Vagina (tissue), 2 donors: ENCODE measurements around the gene CYP27B1. TPM values are rescaled to one million over a fixed set of nuclear protein-coding genes. Genes with fewer than 3 reads are reported as not detected.

Experiments
- DNase-seq, 2 donors: peaks; one replicate each; pipeline ENCODE4 v3.0.0-alpha.2; 2017; ENCODE audit errors: extremely low spot score in 2 of 2
- H3K27ac ChIP-seq: fragments of 200-600 bp; sonication (generic); one replicate; pipeline ENCODE4 v1.5.1; 2019
- H3K27me3 ChIP-seq: fragments of 200-600 bp; sonication (generic); one replicate; pipeline ENCODE4 v1.5.1; 2019
- H3K36me3 ChIP-seq, 2 donors: fragments of 200-600 bp; sonication (generic); one replicate each; pipeline ENCODE4 v1.5.1; 2017 to 2019
- H3K4me1 ChIP-seq: fragments of 200-600 bp; sonication (generic); one replicate; pipeline ENCODE4 v1.5.1; 2019
- H3K4me3 ChIP-seq, 2 donors: fragments of 200-600 bp; sonication (generic); 1 replicate in 1 of 2; 2 replicates in 1 of 2; pipeline ENCODE4 v1.5.1; 2016 to 2019
- H3K9me3 ChIP-seq: fragments of 200-600 bp; sonication (generic); one replicate; pipeline ENCODE4 v1.5.1; 2019
- POLR2A ChIP-seq, 2 donors: fragments of 450-650 bp; IDR thresholded peaks; one replicate each; pipeline ENCODE4 v1.6.1; 2017; ENCODE audit warnings: antibody characterized with exemption in 2 of 2, mild to moderate bottlenecking in 2 of 2, moderate library complexity in 2 of 2
- POLR2AphosphoS5 ChIP-seq, 2 donors: sonication (generic); formaldehyde crosslinking; IDR thresholded peaks; one replicate each; pipeline ENCODE4 v1.9.0; 2017; ENCODE audit warnings: antibody characterized with exemption in 2 of 2, mild to moderate bottlenecking in 2 of 2, low read depth in 1 of 2; ENCODE audit not compliant: insufficient read depth in 1 of 2
- intact Hi-C: fragments of 100-400 bp; cut with DNase I; formaldehyde crosslinking; loops from one replicate; pipeline ENCODE4 v1.15.1; 2023
- total RNA-seq: library from RNA; depleted of rRNA; stranded (reverse); fragments of >200 nt; gene quantifications from one replicate; pipeline ENCODE4 v1.2.3, GENCODE V29; 2016
- TF ChIP-seq, protein P1 (sequence below), 3 experiments: fragments of 450-650 bp in 2 of 3; fragments of 200-600 bp in 1 of 3; sonication (generic) in 1 of 3; IDR thresholded peaks; one replicate each; pipeline ENCODE4 v1.5.1; 2017 to 2019; ENCODE audit warnings: antibody characterized with exemption in 3 of 3, mild to moderate bottlenecking in 2 of 3, moderate library complexity in 2 of 3

The CYP27B1 gene
- total RNA-seq, 1 donor from 2014 or later: 1.7 TPM

GRCh38 chr12:57761391-57761998, 5.4 kb downstream of the CYP27B1 start:
- DNase-seq: no peak
- intact Hi-C loops: no loop called here
- H3K27me3 ChIP-seq: peaks cover 20% of the 10 kb centered on the region
- no peaks in the 10 kb centered on the region for H3K36me3 ChIP-seq
- H3K4me1 ChIP-seq: peaks cover 24% of the 10 kb centered on the region
- no peak overlapping the region for H3K27ac ChIP-seq
- no peak for TF ChIP-seq POLR2AphosphoS5 (IDR thresholded peaks at IDR 0.05; ENCODE audit: insufficient read depth in 1 of 2, low read depth in 1 of 2)
- TF ChIP-seq POLR2A (IDR thresholded peaks at IDR 0.05): no peak
- TF ChIP-seq, protein P1, sequence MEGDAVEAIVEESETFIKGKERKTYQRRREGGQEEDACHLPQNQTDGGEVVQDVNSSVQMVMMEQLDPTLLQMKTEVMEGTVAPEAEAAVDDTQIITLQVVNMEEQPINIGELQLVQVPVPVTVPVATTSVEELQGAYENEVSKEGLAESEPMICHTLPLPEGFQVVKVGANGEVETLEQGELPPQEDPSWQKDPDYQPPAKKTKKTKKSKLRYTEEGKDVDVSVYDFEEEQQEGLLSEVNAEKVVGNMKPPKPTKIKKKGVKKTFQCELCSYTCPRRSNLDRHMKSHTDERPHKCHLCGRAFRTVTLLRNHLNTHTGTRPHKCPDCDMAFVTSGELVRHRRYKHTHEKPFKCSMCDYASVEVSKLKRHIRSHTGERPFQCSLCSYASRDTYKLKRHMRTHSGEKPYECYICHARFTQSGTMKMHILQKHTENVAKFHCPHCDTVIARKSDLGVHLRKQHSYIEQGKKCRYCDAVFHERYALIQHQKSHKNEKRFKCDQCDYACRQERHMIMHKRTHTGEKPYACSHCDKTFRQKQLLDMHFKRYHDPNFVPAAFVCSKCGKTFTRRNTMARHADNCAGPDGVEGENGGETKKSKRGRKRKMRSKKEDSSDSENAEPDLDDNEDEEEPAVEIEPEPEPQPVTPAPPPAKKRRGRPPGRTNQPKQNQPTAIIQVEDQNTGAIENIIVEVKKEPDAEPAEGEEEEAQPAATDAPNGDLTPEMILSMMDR (IDR thresholded peaks at IDR 0.05): no peak
- H3K9me3 ChIP-seq: no peaks in the 10 kb centered on the region
- no peak overlapping the region for H3K4me3 ChIP-seq

DNA sequence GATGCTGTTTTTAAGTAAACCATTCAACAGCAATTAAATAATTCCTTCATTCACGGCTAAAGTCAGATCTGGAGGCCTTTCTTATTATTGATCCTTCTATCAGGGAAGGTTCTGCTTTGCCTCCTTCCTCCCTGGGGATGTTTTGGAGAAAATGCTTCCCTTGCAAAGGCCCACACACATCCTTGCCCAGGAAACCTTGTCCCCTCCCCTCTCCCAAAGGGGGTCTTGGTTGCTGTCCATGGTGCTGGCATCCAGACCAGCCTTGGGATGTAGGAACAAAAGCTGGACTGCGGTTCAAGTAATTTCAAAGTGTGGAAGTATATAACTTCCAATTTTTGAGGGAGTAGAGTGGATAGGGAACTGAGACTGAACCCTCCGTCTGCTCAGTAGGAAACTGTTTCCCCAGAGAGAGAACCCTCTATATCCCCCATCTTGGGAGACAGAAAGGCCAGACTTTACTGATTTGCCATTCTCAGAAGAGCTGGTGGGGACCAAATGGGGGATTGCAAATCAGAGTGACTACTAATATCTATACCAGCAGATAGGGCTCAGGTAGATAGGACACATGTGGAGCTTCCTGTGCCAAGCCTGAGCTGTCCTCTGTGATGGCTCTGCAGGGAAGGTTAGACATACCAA, 6.4 kb downstream of the CYP27B1 start:
- intact Hi-C loops: no loop called here
- H3K27ac ChIP-seq: no peak overlapping the region
- H3K36me3 ChIP-seq: no peaks in the 10 kb centered on the region
- TF ChIP-seq POLR2AphosphoS5 (IDR thresholded peaks at IDR 0.05; ENCODE audit: insufficient read depth in 1 of 2, low read depth in 1 of 2) (no peak), POLR2A (IDR thresholded peaks at IDR 0.05) (no peak)
- TF ChIP-seq, protein P1 (IDR thresholded peaks at IDR 0.05): no peak
- H3K27me3 ChIP-seq: peaks cover 15% of the 10 kb centered on the region
- no peak for DNase-seq
- H3K4me1 ChIP-seq: peaks cover 23% of the 10 kb centered on the region
- H3K9me3 ChIP-seq: no peaks in the 10 kb centered on the region
- H3K4me3 ChIP-seq: no peak overlapping the region

DNA sequence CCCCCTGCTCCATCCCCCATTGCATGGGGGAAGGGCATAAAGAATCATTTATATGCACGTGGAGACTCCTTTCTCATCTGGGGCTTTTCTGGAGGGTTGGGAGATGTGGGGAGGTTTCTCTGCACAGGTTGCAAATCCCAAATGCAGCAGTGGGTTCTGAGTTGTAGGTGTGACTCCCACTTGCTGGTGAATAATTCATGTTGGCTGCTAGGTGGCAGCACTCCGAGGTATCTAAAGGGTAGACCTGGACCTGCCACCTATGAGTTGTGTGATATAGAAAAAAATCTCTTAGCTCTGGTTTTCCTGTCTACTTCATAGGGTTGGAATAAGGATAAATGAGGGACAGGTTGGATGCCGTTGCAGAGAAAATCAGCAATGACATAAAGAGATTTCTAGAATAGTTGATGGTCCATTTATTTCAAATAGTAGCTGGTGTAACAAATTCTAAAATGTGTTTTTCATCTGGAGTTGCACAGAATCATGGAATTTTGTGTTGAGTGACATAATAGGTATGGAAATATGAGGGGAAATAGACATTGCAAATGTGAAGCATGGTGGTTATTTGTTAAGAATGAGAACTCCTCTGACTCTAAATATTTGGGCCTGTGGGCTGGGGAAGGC, 7.4 kb downstream of the CYP27B1 start:
- H3K9me3 ChIP-seq: no peaks in the 10 kb centered on the region
- H3K27me3 ChIP-seq: peaks cover 10% of the 10 kb centered on the region
- intact Hi-C loops: no loop called here
- no peak overlapping the region for H3K4me3 ChIP-seq
- no peak for DNase-seq
- TF ChIP-seq POLR2A (IDR thresholded peaks at IDR 0.05): no peak
- no peak for TF ChIP-seq POLR2AphosphoS5 (IDR thresholded peaks at IDR 0.05; ENCODE audit: insufficient read depth in 1 of 2, low read depth in 1 of 2)
- TF ChIP-seq, protein P1 (IDR thresholded peaks at IDR 0.05): no peak
- H3K27ac ChIP-seq: no peak overlapping the region
- peaks cover 17% of the 10 kb centered on the region for H3K4me1 ChIP-seq
- no peaks in the 10 kb centered on the region for H3K36me3 ChIP-seq

DNA sequence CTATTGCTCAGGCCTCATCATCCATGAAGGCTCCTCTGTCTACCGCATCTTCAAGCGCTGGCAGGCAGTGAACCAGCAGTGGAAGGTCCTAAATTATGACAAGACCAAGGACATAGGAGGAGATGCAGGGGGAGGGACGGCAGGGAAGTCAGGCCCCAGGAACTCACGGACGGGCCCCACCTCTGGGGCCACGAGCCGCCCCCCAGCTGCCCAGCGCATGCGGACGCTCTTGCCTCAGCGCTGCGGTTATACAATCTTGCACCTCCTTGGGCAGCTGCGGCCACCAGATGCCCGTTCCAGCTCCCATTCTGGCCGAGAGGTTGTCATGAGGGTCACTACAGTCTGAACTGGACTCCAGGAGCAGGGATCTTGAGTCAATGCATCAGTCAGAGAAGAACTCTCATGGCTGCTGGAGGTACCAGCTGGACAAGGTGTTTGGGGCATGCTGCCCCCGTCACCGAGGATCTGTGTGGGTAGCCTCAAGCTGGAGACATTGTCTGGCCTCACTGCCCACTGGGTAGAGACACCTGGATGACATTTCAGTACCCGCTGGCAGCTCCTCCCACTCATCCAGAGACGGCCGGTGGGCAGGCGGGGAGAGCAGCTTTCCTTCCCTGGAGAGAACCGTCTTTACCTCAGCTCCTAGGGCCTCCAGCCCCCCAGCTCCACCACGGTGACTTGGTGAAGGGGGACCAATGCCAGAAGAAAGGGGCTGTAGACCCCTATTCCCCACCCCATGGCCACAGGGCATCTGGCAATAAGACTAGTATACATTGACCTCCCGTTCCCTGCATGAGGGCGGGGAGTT, 8.1 kb downstream of the CYP27B1 start:
- TF ChIP-seq POLR2A (IDR thresholded peaks at IDR 0.05): no peak
- TF ChIP-seq POLR2AphosphoS5 (IDR thresholded peaks at IDR 0.05; ENCODE audit: insufficient read depth in 1 of 2, low read depth in 1 of 2): no peak
- TF ChIP-seq, protein P1 (IDR thresholded peaks at IDR 0.05): no peak

More for the DNA sequence above, 8.1 kb downstream of the CYP27B1 start:
- peaks cover 21% of the 10 kb centered on the region for H3K4me1 ChIP-seq
- intact Hi-C loops: no loop called here
- H3K36me3 ChIP-seq: no peaks in the 10 kb centered on the region
- no peaks in the 10 kb centered on the region for H3K9me3 ChIP-seq
- H3K27ac ChIP-seq: no peak overlapping the region
- peaks cover 3% of the 10 kb centered on the region for H3K27me3 ChIP-seq
- DNase-seq: no peak
- H3K4me3 ChIP-seq: no peak overlapping the region
